NCI-H2227 (cell line): ENCODE data around the gene ERC1.

ENCODE experiments used
- DNase-seq: peaks from one replicate; lab custom pipeline; 2025; ENCODE audit not compliant: unreplicated experiment; lab: John Stamatoyannopoulos, UW

Gene ERC1

GRCh38 chr12:990661-991349, at the start of gene ERC1:
TSS of gene ERC1 (plus strand) at chr12:991223. CDS start at chr12:1027904, 36,681 bp downstream.
- peak; percentile 78 for DNase-seq

DNA sequence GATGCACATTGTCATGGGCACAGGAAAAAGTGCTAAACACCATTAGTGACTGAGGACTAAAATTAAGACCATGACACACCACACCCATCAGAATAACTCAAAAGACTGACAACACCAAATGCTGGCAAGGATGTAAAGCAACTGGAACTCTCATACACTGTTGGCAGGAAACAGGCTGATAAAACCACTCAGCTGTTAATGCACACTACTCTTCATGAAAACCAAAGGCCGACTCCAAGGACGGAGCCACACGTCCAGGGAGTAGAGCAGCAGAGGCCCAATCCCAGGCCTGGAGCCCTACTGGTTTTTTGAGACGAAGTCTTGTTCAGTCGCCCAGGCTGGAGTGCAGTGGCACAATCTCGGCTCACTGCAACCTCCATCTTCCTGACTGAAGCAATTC, 48.0 kb upstream of the ERC1 start:
- no peak for DNase-seq

- DNase-seq: no peak
These were observed 46.8 kb upstream of the ERC1 start for GRCh38 chr12:944211-944610.

GRCh38 chr12:946212-946611, 44.8 kb upstream of the ERC1 start:
- no peak for DNase-seq

GRCh38 chr12:946631-947030, 44.4 kb upstream of the ERC1 start:
- DNase-seq: no peak

GRCh38 chr12:948238-948637, 42.8 kb upstream of the ERC1 start:
- DNase-seq: no peak

GRCh38 chr12:949453-950191, 41.4 kb upstream of the ERC1 start, which contains the start of gene RAD52:
TSS of gene RAD52 (minus strand) at chr12:949694. CDS start at chr12:933058, 16,636 bp downstream.
- DNase-seq: peak; percentile 89

DNA sequence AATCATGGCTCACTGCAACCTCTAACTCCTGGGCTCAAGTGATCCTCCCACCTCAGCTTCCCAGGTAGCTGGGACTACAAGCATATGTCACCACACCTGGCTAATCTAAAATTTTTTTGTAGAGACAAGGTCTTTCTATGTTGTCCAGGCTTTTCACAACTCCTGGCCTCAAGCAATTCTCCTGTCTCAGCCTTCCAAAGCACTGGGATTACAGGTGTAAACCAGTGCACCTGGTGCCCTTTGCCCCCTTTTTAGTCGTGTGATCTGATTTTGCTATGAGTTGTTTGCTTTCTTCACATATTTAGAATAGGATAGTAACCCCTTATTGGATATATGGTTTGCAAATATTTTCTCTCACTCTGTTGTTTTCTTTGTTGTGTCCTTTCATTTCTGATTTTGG, 39.8 kb upstream of the ERC1 start:
- DNase-seq: no peak

DNA sequence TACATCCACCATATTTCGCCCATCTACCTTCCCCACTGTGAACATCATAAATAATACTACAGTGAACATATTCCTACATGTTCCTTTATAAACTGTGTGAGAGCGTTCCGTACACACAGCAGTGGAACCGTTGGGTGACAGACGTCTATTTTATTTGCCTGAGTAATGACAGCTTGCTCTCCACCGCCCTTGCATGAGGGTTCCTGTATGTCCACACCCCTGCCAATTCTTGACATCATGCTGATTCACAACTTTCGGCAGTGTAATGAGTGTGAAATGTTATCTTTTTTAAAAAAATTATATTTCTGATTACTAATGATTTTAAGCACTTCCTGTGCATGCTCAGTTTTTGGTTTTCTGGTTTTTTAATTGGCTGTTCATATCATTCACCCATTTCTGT, 37.2 kb upstream of the ERC1 start:
- peak; percentile 1 for DNase-seq

- DNase-seq: no peak
These were observed 36.3 kb upstream of the ERC1 start for GRCh38 chr12:954741-955140.

- no peak for DNase-seq
These were observed 35.1 kb upstream of the ERC1 start for GRCh38 chr12:955939-956338.

- no peak for DNase-seq
These were observed 32.4 kb upstream of the ERC1 start for GRCh38 chr12:958588-959123.

DNA sequence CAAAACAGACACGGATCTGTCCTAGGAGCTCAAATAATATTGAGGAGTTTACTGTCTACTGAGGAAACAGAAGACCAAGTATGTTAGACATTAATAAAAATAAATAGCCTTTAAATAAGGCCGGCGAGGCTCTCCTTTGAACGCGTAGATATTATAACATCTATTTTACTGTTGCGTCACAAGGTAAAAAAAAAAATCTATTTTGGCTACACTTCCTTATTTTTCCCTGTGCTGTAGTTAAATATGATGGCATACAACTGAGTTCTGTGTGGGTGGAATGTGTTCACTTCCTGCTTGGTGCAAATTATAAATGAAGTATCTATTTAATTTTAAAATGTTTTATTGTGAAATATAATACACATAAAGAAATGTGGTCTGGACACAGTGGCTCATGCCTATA, 24.3 kb upstream of the ERC1 start:
- DNase-seq: no peak

DNA sequence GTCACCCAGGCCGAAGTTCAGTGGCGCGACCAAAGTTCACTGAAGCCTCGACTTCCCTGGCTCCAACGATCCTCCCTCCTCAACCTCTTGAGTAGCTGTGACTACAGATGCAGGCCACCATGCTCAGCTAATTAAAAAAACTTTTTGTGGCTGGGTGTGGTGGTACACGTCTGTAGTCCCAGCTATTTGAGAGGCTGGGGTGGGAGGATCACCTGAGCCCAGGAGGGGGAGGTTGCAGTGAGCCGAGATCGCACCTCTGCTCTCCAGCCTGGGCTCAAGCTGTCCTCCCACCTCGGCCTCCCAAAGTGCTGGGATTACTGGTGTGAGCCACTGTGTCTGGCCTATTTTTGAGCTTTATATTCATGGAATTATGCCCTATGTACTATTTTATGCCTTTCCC, 23.4 kb upstream of the ERC1 start:
- DNase-seq: no peak

GRCh38 chr12:968545-968944, 22.5 kb upstream of the ERC1 start:
- no peak for DNase-seq

DNA sequence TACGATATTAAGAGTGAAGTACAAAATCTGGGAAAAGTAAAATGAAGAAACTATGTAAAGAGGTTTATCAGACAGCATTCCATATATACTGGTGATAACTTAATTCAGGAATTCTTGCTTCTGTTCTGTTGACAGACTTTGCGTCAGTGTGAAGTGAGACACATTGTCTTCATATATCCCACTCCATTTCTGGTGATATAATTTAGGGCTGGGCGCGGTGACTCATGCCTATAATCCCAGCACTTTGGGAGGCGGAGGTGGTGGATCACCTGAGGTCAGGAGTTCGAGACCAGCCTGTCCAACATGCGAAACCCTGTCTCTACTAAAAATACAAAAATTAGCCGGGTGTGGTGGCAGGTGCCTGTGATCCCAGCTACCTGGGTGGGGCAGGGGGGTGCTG, 21.2 kb upstream of the ERC1 start:
- DNase-seq: no peak

GRCh38 chr12:971991-972390, 19.0 kb upstream of the ERC1 start:
- no peak for DNase-seq

DNA sequence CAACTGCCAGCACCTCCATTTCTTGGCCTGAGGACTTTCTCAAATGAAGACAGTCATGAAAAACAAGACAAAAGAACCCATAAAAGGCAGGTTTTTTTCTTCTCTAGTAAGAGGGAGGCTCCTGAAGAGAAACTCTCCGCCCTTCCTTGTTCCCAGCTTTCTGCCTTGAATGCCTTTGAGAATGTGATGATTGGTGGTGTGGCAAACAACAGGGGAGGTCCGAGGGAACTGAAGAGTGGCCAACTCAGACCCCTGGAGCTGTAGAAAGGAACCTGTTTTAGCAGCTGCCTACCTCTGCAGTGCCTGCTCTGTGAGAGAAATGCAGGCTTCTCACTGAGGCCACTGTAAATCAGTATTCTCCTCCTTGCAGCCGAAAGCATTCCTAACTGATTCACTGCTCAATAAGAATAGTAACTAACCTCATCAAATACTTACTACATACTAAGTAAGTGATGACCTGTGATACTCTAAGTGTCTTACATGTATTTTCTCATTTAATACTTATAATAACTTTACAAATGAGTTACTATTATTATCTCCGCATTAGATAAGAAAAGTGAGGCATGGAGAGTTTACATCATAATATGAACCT, 16.7 kb upstream of the ERC1 start:
- DNase-seq: no peak

- DNase-seq: no peak
These were observed 14.4 kb upstream of the ERC1 start for GRCh38 chr12:976644-977043.

GRCh38 chr12:977156-977555, 13.9 kb upstream of the ERC1 start:
- no peak for DNase-seq

DNA sequence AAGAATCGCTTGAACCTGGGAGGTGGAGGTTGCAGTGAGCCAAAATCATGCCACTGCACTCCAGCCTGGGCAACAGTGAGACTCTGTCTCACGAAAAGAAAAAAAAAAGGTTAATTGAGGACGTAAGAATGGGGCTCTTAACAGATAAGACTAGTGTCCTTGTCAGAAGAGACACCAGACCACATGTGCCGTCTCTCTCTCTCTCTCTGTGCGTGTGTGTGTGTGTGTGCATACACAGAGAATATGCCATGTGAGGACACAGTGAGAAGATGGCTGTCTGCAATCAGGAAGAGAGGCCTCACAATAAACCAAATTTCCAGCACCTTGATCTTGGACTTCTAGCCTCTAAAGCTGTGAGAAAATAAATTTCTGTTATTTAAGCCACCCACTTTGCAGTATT, 11.7 kb upstream of the ERC1 start:
- DNase-seq: no peak
